NT2/D1 (cell line): Measurements from ENCODE around the gene MEAF6.

ENCODE experiments used
- SUZ12 ChIP-seq: IDR thresholded peaks from 2 replicates; pipeline ENCODE4 v1.6.1; 2011; ENCODE audit not compliant: insufficient read length, insufficient read depth; ENCODE audit errors: extremely low read depth
- YY1 ChIP-seq: IDR thresholded peaks from 2 replicates; pipeline ENCODE4 v1.6.1; 2011; ENCODE audit not compliant: insufficient read length, insufficient read depth
- ZNF274 ChIP-seq: IDR thresholded peaks from 2 replicates; pipeline ENCODE4 v1.6.1; 2011; ENCODE audit warnings: mild to moderate bottlenecking, low read depth, low read length

DNA sequence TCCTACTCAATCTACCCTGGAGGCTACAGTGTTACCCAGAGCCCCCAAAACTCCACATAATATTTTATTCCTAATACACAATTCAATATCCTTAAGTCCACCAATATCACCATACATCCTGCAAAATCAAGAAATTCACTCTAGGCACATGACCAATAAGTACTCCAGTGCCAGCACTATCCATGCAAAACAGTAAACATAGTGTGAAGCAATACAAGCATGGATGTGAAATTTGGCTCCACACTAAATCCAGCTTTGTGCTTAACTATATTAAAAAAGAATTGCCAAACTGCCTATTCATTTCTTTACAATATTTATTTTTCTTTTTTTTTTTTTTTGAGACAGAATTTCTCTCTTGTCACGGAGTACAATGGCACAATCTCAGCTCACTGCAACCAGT lies 3.0 kb upstream of the MEAF6 start:
- TF ChIP-seq SUZ12 (no peak), ZNF274 (no peak), YY1 (no peak)
